Measurements from ENCODE around the gene TIMD4.

TIMD4 gene

DNA sequence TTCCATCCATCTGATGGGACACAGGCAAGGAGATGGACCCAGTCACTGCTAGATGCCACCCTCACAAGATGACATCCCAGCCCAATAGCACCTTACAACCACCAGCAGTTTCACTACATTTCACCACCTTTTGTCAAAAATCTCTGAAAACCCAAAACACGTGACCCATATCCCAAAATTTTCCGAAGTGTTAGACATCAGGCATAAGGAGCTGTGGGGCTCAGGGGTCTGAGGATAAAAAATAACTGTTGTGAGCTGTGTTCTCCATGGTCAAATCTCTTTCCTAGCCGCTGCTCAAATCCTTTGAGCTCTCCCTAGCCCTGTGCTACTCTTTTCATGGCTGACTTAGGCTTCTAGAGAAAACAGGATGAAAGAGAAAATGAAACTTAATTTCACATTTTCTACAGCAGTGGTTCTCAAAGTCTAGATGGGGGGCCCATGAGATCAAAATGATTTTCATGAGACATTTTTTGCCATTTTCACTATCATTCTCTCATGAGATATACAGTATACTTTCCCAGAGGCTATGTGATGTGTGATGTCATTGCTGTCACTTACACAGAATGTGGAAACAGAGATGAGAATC is 40.7 kb downstream of the TIMD4 start:
- no peak for DNase-seq (ENCODE audit: low read depth)

- DNase-seq (ENCODE audit: low read depth), result no peak
Observed at GRCh38 chr5:156920861-156921431, 42.1 kb downstream of the TIMD4 start.

DNA sequence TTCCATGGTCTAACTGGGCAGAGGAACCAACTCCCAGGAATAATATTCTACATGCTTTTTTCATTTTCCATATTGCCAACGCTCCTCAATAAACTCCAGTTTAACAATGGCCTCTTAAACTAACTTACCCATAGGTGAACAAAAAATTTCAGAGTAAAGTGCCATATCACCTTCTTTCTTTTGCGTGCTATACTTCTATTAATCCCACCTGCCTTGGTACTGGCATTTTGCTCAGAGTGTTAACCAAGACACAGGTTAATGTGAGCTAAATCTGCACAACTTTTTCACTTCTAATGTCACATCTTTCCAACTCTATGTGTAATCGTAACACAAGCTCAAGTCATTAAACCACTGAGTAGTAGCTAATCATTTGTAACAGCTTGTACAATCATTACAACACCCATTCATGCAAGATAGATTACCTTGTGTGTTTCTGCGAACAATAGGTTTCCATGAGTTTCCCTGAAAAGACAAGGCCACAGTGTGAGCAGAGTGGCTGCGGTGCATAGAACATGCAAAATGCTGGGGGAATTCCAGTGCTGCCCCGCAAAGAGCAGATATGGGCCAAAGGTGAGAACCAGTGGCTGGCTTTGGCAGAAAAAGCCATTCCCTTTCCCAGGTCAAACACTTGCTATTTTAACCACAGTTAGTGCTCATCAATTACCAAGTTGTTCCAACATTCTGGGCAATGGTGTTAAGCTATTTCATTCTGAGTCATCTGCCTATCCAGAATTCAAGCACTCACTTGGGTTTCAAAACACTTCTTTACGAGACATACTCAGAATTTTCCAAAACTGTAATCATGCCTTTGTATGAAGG is 42.8 kb downstream of the TIMD4 start:
- DNase-seq (ENCODE audit: low read depth), result no peak

DNA sequence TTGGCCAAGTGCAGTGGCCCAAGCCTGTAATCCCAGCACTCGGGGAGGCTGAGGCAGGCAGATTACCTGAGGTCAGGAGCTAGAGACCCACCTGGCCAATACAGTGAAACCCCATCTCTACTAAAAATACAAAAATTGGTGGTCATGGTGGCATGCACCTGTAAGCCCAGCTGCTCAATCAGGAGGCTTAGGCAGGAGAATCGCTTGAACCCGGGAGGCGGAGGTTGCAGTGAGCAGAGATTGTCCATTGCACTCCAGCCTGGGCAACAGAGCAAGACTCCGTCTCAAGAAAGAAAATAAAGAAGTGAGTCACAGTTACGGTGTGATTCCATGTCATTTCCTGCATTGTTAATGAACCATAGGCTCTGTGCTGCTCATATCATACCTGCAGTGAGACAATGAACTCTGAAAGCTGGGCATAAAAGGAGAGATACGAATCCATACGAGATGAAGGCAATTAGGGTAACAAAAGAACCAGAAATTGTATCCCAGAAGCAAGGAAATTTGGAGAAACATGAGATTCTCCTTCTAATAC is 44.6 kb downstream of the TIMD4 start:
- DNase-seq (ENCODE audit: low read depth), result no peak

DNA sequence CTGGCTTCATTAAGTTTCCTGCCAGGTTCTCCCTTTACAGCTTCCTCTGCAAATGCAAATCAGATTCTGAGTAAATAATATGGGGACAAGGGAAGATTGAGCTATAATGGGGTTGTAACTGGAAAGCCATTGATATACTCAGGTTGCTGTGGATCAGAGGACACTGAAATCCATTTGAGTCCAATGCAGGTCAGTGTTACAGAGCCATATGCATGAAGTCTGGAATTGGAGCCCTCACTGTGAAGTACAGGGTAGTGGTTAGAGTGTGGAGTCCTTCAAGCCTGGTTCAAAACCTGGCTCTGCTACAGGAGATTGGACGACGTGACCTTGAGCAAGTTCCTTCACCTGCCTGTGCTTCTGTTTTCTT is 48.7 kb downstream of the TIMD4 start:
- DNase-seq (ENCODE audit: low read depth), result no peak

- DNase-seq (ENCODE audit: low read depth), result no peak
Observed at GRCh38 chr5:156913719-156914370, 49.2 kb downstream of the TIMD4 start.

GRCh38 chr5:156913355-156913718 is 49.7 kb downstream of the TIMD4 start:
- no peak for DNase-seq (ENCODE audit: low read depth)

GRCh38 chr5:156912869-156913268 is 50.2 kb downstream of the TIMD4 start:
- no peak for DNase-seq (ENCODE audit: low read depth)

GRCh38 chr5:156909180-156909579 is 53.8 kb downstream of the TIMD4 start:
- DNase-seq (ENCODE audit: low read depth), result no peak

DNA sequence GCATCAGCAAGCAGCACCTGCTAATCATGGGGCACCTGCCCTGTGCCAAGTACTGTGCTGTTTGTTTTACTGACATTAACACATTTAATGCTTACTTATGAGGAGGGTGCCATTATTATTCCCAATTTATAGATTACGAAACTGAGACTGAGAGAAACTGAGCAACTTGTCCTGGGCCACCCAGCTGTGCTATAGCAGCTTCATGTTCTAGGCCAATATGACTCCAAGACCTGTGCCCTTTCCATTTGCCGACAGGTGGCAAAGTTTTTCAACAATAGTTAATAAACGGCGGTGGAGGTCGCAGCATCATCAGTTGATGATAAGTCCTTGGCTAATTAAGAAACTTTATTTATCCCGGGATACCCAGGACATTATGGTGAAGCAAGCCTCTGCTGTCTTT is 55.4 kb downstream of the TIMD4 start:
- no peak for DNase-seq (ENCODE audit: low read depth)

GRCh38 chr5:156906807-156907206 is 56.2 kb downstream of the TIMD4 start:
- no peak for DNase-seq (ENCODE audit: low read depth)

DNA sequence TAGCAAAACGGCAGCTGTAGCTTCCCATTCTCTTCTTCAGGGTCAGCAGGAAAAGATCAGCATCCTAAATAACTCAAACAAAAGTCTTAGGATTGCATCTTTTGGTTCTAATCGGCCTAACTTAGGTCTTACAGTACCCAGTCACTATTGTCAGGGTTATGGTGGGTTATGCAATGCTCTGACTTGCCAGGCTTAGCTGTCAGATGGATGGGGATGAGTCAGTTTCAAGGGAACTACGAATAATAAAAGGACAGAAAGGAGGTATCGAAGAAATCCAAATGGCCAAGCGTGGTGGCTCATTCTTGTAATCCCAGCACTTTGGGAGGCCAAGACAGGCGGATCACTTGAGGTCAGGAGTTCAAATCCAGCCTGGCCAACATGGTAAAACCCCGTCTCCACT is 66.5 kb downstream of the TIMD4 start:
- DNase-seq (ENCODE audit: low read depth), result no peak

DNA sequence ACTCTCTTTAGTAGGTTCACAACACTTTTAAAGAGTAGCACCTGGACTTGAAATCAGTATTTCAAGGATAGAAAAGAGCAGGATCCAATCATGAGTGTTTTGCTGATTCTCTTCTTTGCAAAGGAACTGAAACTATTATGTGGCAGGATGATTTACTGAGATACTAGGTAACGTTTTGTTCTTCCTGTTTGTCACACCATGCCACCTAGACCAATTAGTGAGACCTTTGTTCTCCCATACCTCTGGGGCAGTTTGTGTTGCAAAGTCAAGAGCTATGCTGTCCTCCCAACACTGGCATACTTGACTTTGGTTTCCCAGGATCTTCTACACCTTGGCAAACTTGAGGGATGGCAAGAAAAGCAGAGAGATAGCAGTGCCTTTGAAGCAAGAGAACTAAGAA is 69.5 kb downstream of the TIMD4 start:
- DNase-seq (ENCODE audit: low read depth), result no peak

- DNase-seq (ENCODE audit: low read depth), result no peak
Observed at GRCh38 chr5:156892864-156893263, 70.2 kb downstream of the TIMD4 start.

GRCh38 chr5:156892223-156892622 is 70.8 kb downstream of the TIMD4 start:
- no peak for DNase-seq (ENCODE audit: low read depth)

- no peak for DNase-seq (ENCODE audit: low read depth)
Observed at GRCh38 chr5:156888520-156888919, 74.5 kb downstream of the TIMD4 start.

DNA sequence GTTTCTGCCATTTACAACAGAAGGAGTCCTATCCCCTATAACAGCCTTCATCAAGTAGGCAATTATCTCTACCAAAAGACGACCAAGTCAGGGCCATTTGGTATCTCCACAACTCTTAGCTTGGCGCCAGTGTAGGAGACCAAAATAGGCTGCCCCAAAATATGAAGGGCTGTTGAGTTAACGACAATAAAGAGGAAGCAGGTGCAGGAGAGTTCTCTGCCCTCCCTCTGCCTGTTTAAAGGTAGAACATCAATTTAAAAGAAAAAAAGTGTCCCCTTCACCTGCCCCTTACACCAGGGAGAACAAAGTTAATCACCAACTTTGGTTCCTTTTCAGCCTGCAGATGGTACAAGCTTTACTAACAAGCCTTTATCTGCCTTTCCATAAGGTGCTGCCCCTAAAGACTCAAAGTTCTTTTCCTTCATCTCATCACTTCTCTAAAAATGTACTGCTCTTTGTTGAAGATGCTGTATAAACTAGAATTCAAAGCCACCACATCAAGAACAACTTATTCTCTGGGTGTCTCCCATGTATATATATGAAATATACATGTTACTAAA is 79.6 kb downstream of the TIMD4 start:
- no peak for DNase-seq (ENCODE audit: low read depth)

DNA sequence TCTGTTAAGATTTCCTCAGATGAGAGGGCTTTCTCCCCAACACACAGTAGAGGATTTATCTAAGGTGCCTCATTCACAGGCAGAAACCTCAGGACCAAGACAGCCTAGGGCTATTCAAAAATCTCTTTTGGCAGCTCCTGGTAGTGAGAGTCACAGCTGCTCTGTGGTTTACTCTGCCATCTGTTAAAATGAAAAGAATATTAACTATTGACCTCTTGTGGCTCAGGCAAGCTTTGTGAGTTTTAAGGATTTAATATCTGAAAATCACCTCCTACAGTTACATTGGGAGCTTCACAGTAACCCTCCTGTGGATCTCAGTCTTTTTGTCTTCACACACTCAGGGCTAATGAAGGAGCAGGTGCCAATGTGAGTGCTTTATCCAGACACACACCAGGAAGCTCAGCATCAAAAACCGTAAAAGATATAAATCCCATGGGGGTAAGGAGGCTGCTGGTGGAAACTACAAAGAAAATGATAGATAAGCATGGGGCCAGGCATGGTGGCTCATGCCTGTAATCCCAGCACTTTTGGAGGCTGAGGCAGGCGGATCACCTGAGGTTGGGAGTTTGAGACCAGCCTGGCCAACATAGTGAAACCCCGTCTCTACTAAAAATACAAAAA is 83.3 kb downstream of the TIMD4 start:
- DNase-seq (ENCODE audit: low read depth), result no peak

GRCh38 chr5:156871212-156871611 is 91.8 kb downstream of the TIMD4 start:
- no peak for DNase-seq (ENCODE audit: low read depth)

DNA sequence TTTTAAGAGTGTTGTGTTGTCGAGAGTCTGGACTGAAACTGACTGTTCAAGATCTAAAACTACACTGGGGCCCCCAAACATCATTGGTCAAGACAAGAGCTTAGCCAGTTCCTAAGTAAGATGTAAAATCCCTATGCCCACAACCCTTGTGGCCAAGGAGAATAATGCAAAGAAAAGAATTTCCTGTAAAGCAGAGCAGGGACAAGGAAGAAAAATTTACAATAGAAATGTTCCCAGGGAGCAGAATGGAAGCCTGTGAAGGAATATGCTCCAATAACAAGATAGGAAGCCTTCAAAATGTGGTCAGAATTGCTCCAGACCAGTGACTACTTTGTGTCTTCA is 92.6 kb downstream of the TIMD4 start:
- no peak for DNase-seq (ENCODE audit: low read depth)
